Activated B cell treated with CpG ODN at 0.5 μM for 24 hours (primary cell): Measurements from ENCODE around the gene PTGR1. TPM values are rescaled to one million over a fixed set of nuclear protein-coding genes. Genes with fewer than 3 reads are reported as not detected.

Source experiments
- ATAC-seq: fragments of 200-7000 bp; cut with Tn5 transposase; one replicate; pipeline ENCODE4 v1.10.0; 2021; ENCODE audit warnings: low read depth, mild to moderate bottlenecking, moderate library complexity
- CTCF ChIA-PET: fragments of 350-600 bp; sonication (Branson Sonifier 250); formaldehyde crosslinking; loops from one replicate; lab custom pipeline; 2021; ENCODE audit warnings: antibody characterized with exemption; lab: Charles Lee
- POLR2A ChIA-PET: fragments of 350-600 bp; sonication (Branson Sonifier 250); formaldehyde crosslinking; loops from one replicate; lab custom pipeline; 2021; ENCODE audit warnings: antibody characterized with exemption; lab: Charles Lee
- DNase-seq: peaks from one replicate; pipeline ENCODE4 v3.0.0; 2022
- H3K27ac Mint-ChIP-seq: one replicate; pipeline ENCODE4 v1.8.0; 2020; ENCODE audit warnings: mixed read lengths
- H3K27me3 Mint-ChIP-seq: one replicate; pipeline ENCODE4 v1.8.0; 2021; ENCODE audit warnings: mixed read lengths
- H3K36me3 Mint-ChIP-seq: one replicate; pipeline ENCODE4 v1.8.0; 2021; ENCODE audit warnings: low read depth, mixed read lengths
- H3K4me1 Mint-ChIP-seq: one replicate; pipeline ENCODE4 v1.8.0; 2021; ENCODE audit warnings: mixed read lengths
- H3K4me3 Mint-ChIP-seq: one replicate; pipeline ENCODE4 v1.8.0; 2020; ENCODE audit warnings: mild to moderate bottlenecking, mixed read lengths
- H3K9me3 Mint-ChIP-seq: one replicate; pipeline ENCODE4 v1.8.0; 2020; ENCODE audit warnings: mixed read lengths
- CTCF ChIP-seq: fragments of 200-600 bp; IDR thresholded peaks from one replicate; pipeline ENCODE4 v1.8.0; 2022; ENCODE audit warnings: antibody characterized with exemption, mild to moderate bottlenecking
- intact Hi-C: fragments of 100-400 bp; cut with micrococcal nuclease; formaldehyde crosslinking; loops from one replicate; pipeline ENCODE4 v1.15.1; 2024
- total RNA-seq: library from RNA; stranded (reverse); gene quantifications from 2 replicates; pipeline ENCODE4 v1.2.3, GENCODE V29; 2022

The PTGR1 gene
- total RNA-seq, 1 donor from 2014 or later = 0.35 TPM

- CTCF ChIA-PET = interaction anchor here (0.6 kb wide), 1 partner anchor 47 kb away, joined by 3 read pairs; no protein-coding TSS in a partner anchor
- DNase-seq (no peak), ATAC-seq (no peak)
- H3K27me3 Mint-ChIP-seq = peaks cover 20% of the 10 kb centered on the region
- H3K4me1 Mint-ChIP-seq = peaks cover 7% of the 10 kb centered on the region
- no peak for TF ChIP-seq CTCF
- no peaks in the 10 kb centered on the region for H3K36me3 Mint-ChIP-seq
- H3K9me3 Mint-ChIP-seq = no peaks in the 10 kb centered on the region
- no peak overlapping the region for H3K27ac Mint-ChIP-seq
- H3K4me3 Mint-ChIP-seq = no peak overlapping the region
- intact Hi-C loops = no loop called here
- POLR2A ChIA-PET = no interaction called here
Observed at GRCh38 chr9:111604054-111604615, 4.7 kb upstream of the PTGR1 start.

GRCh38 chr9:111603041-111603440, 3.6 kb upstream of the PTGR1 start:
- Mint-ChIP-seq H3K4me1 (peaks cover 16% of the 10 kb centered on the region), H3K9me3 (no peaks in the 10 kb centered on the region), H3K36me3 (no peaks in the 10 kb centered on the region), H3K27me3 (peaks cover 22% of the 10 kb centered on the region), H3K27ac (no peak overlapping the region), H3K4me3 (no peak overlapping the region)
- DNase-seq = no peak
- intact Hi-C loops = no loop called here
- no peak for ATAC-seq
- POLR2A ChIA-PET = no interaction called here
- CTCF ChIA-PET = no interaction called here
- TF ChIP-seq CTCF = no peak

GRCh38 chr9:111601237-111602018, 2.0 kb upstream of the PTGR1 start:
- Mint-ChIP-seq H3K27me3 (peaks cover 33% of the 10 kb centered on the region), H3K4me1 (peaks cover 22% of the 10 kb centered on the region), H3K36me3 (no peaks in the 10 kb centered on the region), H3K9me3 (no peaks in the 10 kb centered on the region), H3K27ac (no peak overlapping the region), H3K4me3 (no peak overlapping the region)
- POLR2A ChIA-PET = no interaction called here
- ATAC-seq (no peak), DNase-seq (no peak)
- intact Hi-C loops = no loop called here
- CTCF ChIA-PET = no interaction called here
- TF ChIP-seq CTCF = no peak

- ATAC-seq (no peak), DNase-seq (no peak)
- peak overlapping the region; percentile 81 for H3K4me3 Mint-ChIP-seq
- ChIA-PET POLR2A (interaction anchor here (0.5 kb wide), 1 partner anchor 428 kb away, joined by 3 read pairs; no protein-coding TSS in a partner anchor), CTCF (no interaction called here)
- TF ChIP-seq CTCF = no peak
- peaks cover 22% of the 10 kb centered on the region for H3K4me1 Mint-ChIP-seq
- H3K36me3 Mint-ChIP-seq = no peaks in the 10 kb centered on the region
- peaks cover 33% of the 10 kb centered on the region for H3K27me3 Mint-ChIP-seq
- intact Hi-C loops = loop anchor here (2.0 to 5.0 kb wide), 2 partner anchors 31 to 1192 kb away; partner anchors contain the start of gene DNAJC25
- no peak overlapping the region for H3K27ac Mint-ChIP-seq
- no peaks in the 10 kb centered on the region for H3K9me3 Mint-ChIP-seq
Observed at GRCh38 chr9:111599955-111600343, 502 bp upstream of the PTGR1 start.

- peak overlapping the region; percentile 83 for H3K4me3 Mint-ChIP-seq
- H3K9me3 Mint-ChIP-seq = no peaks in the 10 kb centered on the region
- H3K27me3 Mint-ChIP-seq = peaks cover 31% of the 10 kb centered on the region
- no peaks in the 10 kb centered on the region for H3K36me3 Mint-ChIP-seq
- TF ChIP-seq CTCF = no peak
- ATAC-seq (no peak), DNase-seq (peak; percentile 16)
- POLR2A ChIA-PET = interaction anchor here (0.7 to 1.5 kb wide), 3 partner anchors 32 to 1212 kb away, joined by 3 to 10 read pairs (median 5); partner anchors contain the start of gene DNAJC25
- H3K4me1 Mint-ChIP-seq = peaks cover 22% of the 10 kb centered on the region
- H3K27ac Mint-ChIP-seq = no peak overlapping the region
- CTCF ChIA-PET = interaction anchor here (0.7 to 1.3 kb wide), 7 partner anchors 23 to 515 kb away, joined by 3 to 9 read pairs (median 4); no protein-coding TSS in a partner anchor
- intact Hi-C loops = loop anchor here (1.0 to 5.0 kb wide), 5 partner anchors 32 to 1194 kb away; partner anchors contain the start of gene DNAJC25
Observed at GRCh38 chr9:111598733-111599091, 735 bp downstream of the PTGR1 start.
